Neural crest cell (in vitro differentiated cells): ENCODE results near the gene CLIC3. TPM values are rescaled to one million over a fixed set of nuclear protein-coding genes. Genes with fewer than 3 reads are reported as not detected.

Source experiments
- DNase-seq: peaks from one replicate; pipeline ENCODE4 v3.0.0; 2021; ENCODE audit warnings: low read depth, mixed read lengths, low spot score
- H3K27ac Mint-ChIP-seq: one replicate; pipeline ENCODE4 v1.8.0; 2021; ENCODE audit warnings: mild to moderate bottlenecking, mixed read lengths; ENCODE audit not compliant: unreplicated experiment
- H3K27me3 Mint-ChIP-seq: 2 replicates; pipeline ENCODE4 v1.8.0; 2021; ENCODE audit warnings: low read depth, mild to moderate bottlenecking, mixed read lengths
- H3K36me3 Mint-ChIP-seq: 2 replicates; pipeline ENCODE4 v1.8.0; 2021; ENCODE audit warnings: low read depth, mild to moderate bottlenecking, mixed read lengths
- H3K4me1 Mint-ChIP-seq: 2 replicates; pipeline ENCODE4 v1.8.0; 2021; ENCODE audit warnings: mixed read lengths
- H3K4me3 Mint-ChIP-seq: one replicate; pipeline ENCODE4 v1.8.0; 2021; ENCODE audit warnings: mild to moderate bottlenecking, mixed read lengths
- H3K9me3 Mint-ChIP-seq: 2 replicates; pipeline ENCODE4 v1.8.0; 2021; ENCODE audit warnings: mixed read lengths
- CTCF ChIP-seq: fragments of 200-600 bp; sonication (generic); conservative IDR thresholded peaks from 2 replicates; pipeline ENCODE4 v1.5.0; 2021; ENCODE audit warnings: antibody characterized with exemption, mild to moderate bottlenecking
- total RNA-seq: library from RNA; stranded (reverse); gene quantifications from 2 replicates; pipeline ENCODE4 v1.2.1, GENCODE V29; 2021

The CLIC3 gene
- total RNA-seq, 1 donor from 2014 or later = not detected

- Mint-ChIP-seq H3K36me3 (no peaks in the 10 kb centered on the region), H3K4me1 (peaks cover under 1% of the 10 kb centered on the region), H3K9me3 (no peaks in the 10 kb centered on the region), H3K4me3 (no peak overlapping the region), H3K27ac (no peak overlapping the region), H3K27me3 (no peaks in the 10 kb centered on the region)
- DNase-seq = no peak
- TF ChIP-seq CTCF = no peak
These were observed 21.6 kb upstream of the CLIC3 start for GRCh38 chr9:137017791-137018497.

- Mint-ChIP-seq H3K36me3 (no peaks in the 10 kb centered on the region), H3K27ac (no peak overlapping the region), H3K27me3 (no peaks in the 10 kb centered on the region), H3K4me1 (no peaks in the 10 kb centered on the region), H3K4me3 (no peak overlapping the region), H3K9me3 (no peaks in the 10 kb centered on the region)
- no peak for DNase-seq
- TF ChIP-seq CTCF = no peak
These were observed 20.7 kb upstream of the CLIC3 start for GRCh38 chr9:137017071-137017470.

- no peak for DNase-seq
- Mint-ChIP-seq H3K27ac (no peak overlapping the region), H3K27me3 (no peaks in the 10 kb centered on the region), H3K9me3 (no peaks in the 10 kb centered on the region), H3K4me3 (no peak overlapping the region), H3K4me1 (no peaks in the 10 kb centered on the region), H3K36me3 (no peaks in the 10 kb centered on the region)
- no peak for TF ChIP-seq CTCF
These were observed 20.1 kb upstream of the CLIC3 start for GRCh38 chr9:137016436-137016835.

GRCh38 chr9:137015976-137016375, 19.6 kb upstream of the CLIC3 start:
- Mint-ChIP-seq H3K27me3 (no peaks in the 10 kb centered on the region), H3K4me1 (no peaks in the 10 kb centered on the region), H3K27ac (no peak overlapping the region), H3K4me3 (no peak overlapping the region), H3K36me3 (no peaks in the 10 kb centered on the region), H3K9me3 (no peaks in the 10 kb centered on the region)
- no peak for TF ChIP-seq CTCF
- DNase-seq = no peak

GRCh38 chr9:137015540-137015930, 19.2 kb upstream of the CLIC3 start:
- TF ChIP-seq CTCF = no peak
- no peaks in the 10 kb centered on the region for H3K27me3 Mint-ChIP-seq
- no peaks in the 10 kb centered on the region for H3K4me1 Mint-ChIP-seq
- no peaks in the 10 kb centered on the region for H3K36me3 Mint-ChIP-seq
- DNase-seq = no peak
- no peak overlapping the region for H3K4me3 Mint-ChIP-seq
- no peak overlapping the region for H3K27ac Mint-ChIP-seq
- no peaks in the 10 kb centered on the region for H3K9me3 Mint-ChIP-seq
